K562 (cell line): Measurements from ENCODE around the gene SPATA45. TPM values are rescaled to one million over a fixed set of nuclear protein-coding genes. Genes with fewer than 3 reads are reported as not detected.

Source experiments
- ATAC-seq: fragments of 200-7000 bp; cut with Tn5 transposase; 3 replicates; pipeline ENCODE4 v1.9.1; 2020; ENCODE audit warnings: moderate library complexity
- BruUV-seq: library from RNA; stranded (reverse); fragments of 400-500 nt; replicated peaks from 2 replicates; lab custom pipeline; 2021; lab: Mats Ljungman, UMichigan
- CTCF ChIA-PET: fragments of 300-600 bp; formaldehyde crosslinking; extraction: SDS; loops from one replicate; lab custom pipeline; 2021; ENCODE audit warnings: low intra/inter-chr PET ratio; lab: Yijun Ruan, JAX
- POLR2A ChIA-PET: fragments of 300-600, 350-650 bp; sonication (Branson Sonifier 250); formaldehyde crosslinking; extraction: SDS; loops from one replicate; lab custom pipeline; 2021; ENCODE audit warnings: antibody characterized with exemption, inconsistent platforms; lab: Yijun Ruan, JAX
- DNase-seq, 4 experiments: peaks; one replicate each; pipeline versions ENCODE4 v3.0.0 to v3.0.0-alpha.2; 2011 to 2018; ENCODE audit warnings: low spot score in 3 of 4, mixed read lengths in 3 of 4; ENCODE audit errors: extremely low read depth in 1 of 4
- FAIRE-seq: peaks from 2 replicates; lab custom pipeline; 2011; peaks lifted over from hg19 to GRCh38; lab: Jason Lieb, UNC
- H2AFZ ChIP-seq: 2 replicates; pipeline ENCODE4 v1.6.0; 2011; ENCODE audit warnings: low read depth, low read length, control low read depth, inconsistent platforms
- H3K27ac ChIP-seq: fragments of 200-600 bp; 3 replicates; pipeline ENCODE4 v1.8.0; 2011; ENCODE audit warnings: low read depth, mild to moderate bottlenecking, control low read depth, inconsistent platforms, low read length, moderate library complexity, mixed read lengths; ENCODE audit errors: extremely low read depth
- H3K27me3 ChIP-seq, 2 experiments: fragments of 300-600 bp in 1 of 2; 2 replicates in 1 of 2; 3 replicates in 1 of 2; pipeline versions ENCODE4 v1.6.0 to v1.8.0; 2011; ENCODE audit warnings: inconsistent platforms in 2 of 2, low read length in 2 of 2, mild to moderate bottlenecking in 1 of 2, mixed read lengths in 1 of 2, moderate library complexity in 1 of 2; ENCODE audit not compliant: control insufficient read depth in 2 of 2, insufficient read depth in 2 of 2
- H3K36me3 ChIP-seq: fragments of 300-600 bp; 3 replicates; pipeline ENCODE4 v1.8.0; 2011; ENCODE audit warnings: mild to moderate bottlenecking, low read length, inconsistent platforms; ENCODE audit not compliant: control insufficient read depth, insufficient read depth
- H3K4me1 ChIP-seq, 2 experiments: fragments of 200-600 bp in 1 of 2; replicated peaks in 1 of 2; 2 replicates in 1 of 2; 3 replicates in 1 of 2; pipeline versions ENCODE4 v1.5.1 to v1.8.0; 2011; ENCODE audit warnings: inconsistent platforms in 2 of 2, low read length in 2 of 2, mild to moderate bottlenecking in 1 of 2, mixed read lengths in 1 of 2, moderate library complexity in 1 of 2; ENCODE audit not compliant: control insufficient read depth in 2 of 2, insufficient read depth in 2 of 2
- H3K4me2 ChIP-seq: 2 replicates; pipeline ENCODE4 v1.6.1; 2011; ENCODE audit warnings: low read length, control low read depth, inconsistent platforms, mixed read lengths; ENCODE audit not compliant: insufficient read depth
- H3K4me3 ChIP-seq: fragments of 200-600 bp; sonication (generic), shearing (Covaris generic); 2 replicates; pipeline ENCODE4 v1.5.1; 2016; ENCODE audit warnings: control low read depth, inconsistent platforms
- H3K79me2 ChIP-seq: fragments of 200-600 bp; 3 replicates; pipeline ENCODE4 v1.8.0; 2011; ENCODE audit warnings: low read length, inconsistent platforms; ENCODE audit not compliant: control insufficient read depth, insufficient read depth
- H3K9ac ChIP-seq, 2 experiments: 2 replicates each; pipeline versions ENCODE4 v1.6.0 to v1.6.1; 2011; ENCODE audit warnings: low read depth in 2 of 2, low read length in 2 of 2, control low read depth in 1 of 2, inconsistent platforms in 1 of 2, mild to moderate bottlenecking in 1 of 2, mixed read lengths in 1 of 2; ENCODE audit not compliant: insufficient read depth in 1 of 2
- H3K9me1 ChIP-seq: one replicate; pipeline ENCODE4 v1.6.0; 2011; ENCODE audit warnings: inconsistent platforms, mild to moderate bottlenecking, low read length, moderate library complexity; ENCODE audit not compliant: control insufficient read depth, insufficient read depth
- H3K9me3 ChIP-seq: replicated peaks from 2 replicates; pipeline ENCODE4 v1.5.1; 2011; ENCODE audit warnings: low read depth, low read length, inconsistent platforms; ENCODE audit not compliant: control insufficient read depth, insufficient read depth
- H4K20me1 ChIP-seq: replicated peaks from 2 replicates; pipeline ENCODE4 v1.6.1; 2011; ENCODE audit warnings: low read length, inconsistent platforms, mixed read lengths; ENCODE audit not compliant: control insufficient read depth, insufficient read depth
- BRF2 ChIP-seq: IDR thresholded peaks from 3 replicates; pipeline ENCODE4 v1.6.1; 2011; ENCODE audit warnings: borderline replicate concordance, mild to moderate bottlenecking; ENCODE audit not compliant: insufficient read length, insufficient read depth
- HES1 ChIP-seq: fragments of 450-650 bp; IDR thresholded peaks from 2 replicates; pipeline ENCODE4 v1.6.1; 2016; ENCODE audit warnings: low read depth, mild to moderate bottlenecking, moderate library complexity
- HEY1 ChIP-seq: fragments of 250-450 bp; sonication (Bioruptor Pico); IDR thresholded peaks from 2 replicates; pipeline ENCODE4 v1.5.0; 2020; ENCODE audit warnings: mild to moderate bottlenecking, moderate library complexity, borderline replicate concordance
- MLLT1 ChIP-seq, 2 experiments: fragments of 450-650 bp; IDR thresholded peaks; 2 replicates each; pipeline ENCODE4 v1.6.1; 2016
- POLR2AphosphoS5 ChIP-seq: IDR thresholded peaks from 2 replicates; pipeline ENCODE4 v1.6.1; 2011; ENCODE audit warnings: mild to moderate bottlenecking, low read depth, low read length, moderate library complexity; ENCODE audit not compliant: control insufficient read depth, insufficient read depth
- POLR2G ChIP-seq: fragments of 200-400 bp; formaldehyde crosslinking; IDR thresholded peaks from 2 replicates; pipeline ENCODE4 v1.6.1; 2017; ENCODE audit warnings: low read depth, mild to moderate bottlenecking, antibody characterized with exemption, low read length, moderate library complexity
- RERE ChIP-seq: sonication (generic); formaldehyde crosslinking; IDR thresholded peaks from 2 replicates; pipeline ENCODE4 v1.8.0; 2023; ENCODE audit warnings: missing genetic modification reagents, mild to moderate bottlenecking, borderline replicate concordance
- SNRNP70 ChIP-seq: fragments of 200-400 bp; formaldehyde crosslinking; optimal IDR thresholded peaks from 2 replicates; pipeline ENCODE3; 2017; ENCODE audit warnings: low read depth, low read length
- VEZF1 ChIP-seq: fragments of 200-800 bp; sonication (Bioruptor generic); IDR thresholded peaks from 2 replicates; pipeline ENCODE4 v1.6.1; 2017; ENCODE audit warnings: missing genetic modification characterization, missing compliant biosample characterization
- ZNF77 ChIP-seq: fragments of 250-450 bp; sonication (Bioruptor Pico); IDR thresholded peaks from 2 replicates; pipeline ENCODE4 v1.5.0; 2020
- WGBS: fragments of 100-300 bp; shearing (Covaris generic); methylation state at CpG from one replicate; pipeline ENCODE4 v1.1.6; 2016; ENCODE audit warnings: low coverage, mixed read lengths; ENCODE audit not compliant: insufficient coverage; ENCODE audit errors: missing lambda C conversion rate; 5-methylcytosine and 5-hydroxymethylcytosine counted together
- in situ Hi-C: fragments of 300-500 bp; cut with MboI; formaldehyde crosslinking; loops from 4 replicates; pipeline ENCODE4 v1.15.0; 2018; ENCODE audit warnings: inconsistent platforms, mixed read lengths
- intact Hi-C: fragments of 100-400 bp; cut with micrococcal nuclease; formaldehyde crosslinking; loops from 2 replicates; pipeline ENCODE4 v1.14.2; 2022
- polyA plus RNA-seq, 8 experiments: library from polyadenylated mRNA; depleted of rRNA in 4 of 8; stranded (reverse) in 5 of 8; unstranded in 3 of 8; fragments of >200 nt; fragmentation: Nextera tagmentation in 2 of 8; fragmentation: Illumina TruSeq in 1 of 8; extraction: Ambion mirVana in 2 of 8; extraction: Trizol in 1 of 8; gene quantifications; 2 replicates each; pipeline versions ENCODE4 v1.2.1 to v1.2.3, GENCODE V29; 2011 to 2014; ENCODE audit warnings: inconsistent platforms in 1 of 8, missing spikeins in 1 of 8
- total RNA-seq, 7 experiments: library from RNA; depleted of rRNA in 6 of 7; stranded (reverse); fragments of >200 nt in 6 of 7; fragmentation: Illumina TruSeq in 2 of 7; extraction: Trizol in 2 of 7; gene quantifications; 2 replicates each; pipeline versions ENCODE4 v1.2.1 to v1.2.3, GENCODE V29; 2011 to 2021; ENCODE audit warnings: low replicate concordance in 1 of 7

Gene SPATA45
- total and polyA plus RNA-seq, 9 of the 15 experiments (the other 6 are each of a cell fraction or from before 2014, with no cell fraction given): 0.18 TPM; not detected in 8

GRCh38 chr1:212847549-212847948 is at the start of gene SPATA45 (continued):
- TF ChIP-seq ZNF77: no peak

- Histone ChIP-seq H4K20me1 (no peaks in the 10 kb centered on the region), H3K36me3 (peaks cover 82% of the 10 kb centered on the region), H3K27ac (no peak overlapping the region), H2AFZ (no peak overlapping the region), H3K9ac (no peak overlapping the region), H3K4me3 (no peak overlapping the region), H3K79me2 (no peaks in the 10 kb centered on the region), H3K4me1 (no peaks in the 10 kb centered on the region), H3K9me1 (no peaks in the 10 kb centered on the region), H3K27me3 (no peaks in the 10 kb centered on the region), H3K9me3 (no peaks in the 10 kb centered on the region), H3K4me2 (no peak overlapping the region)
- no TSS peak for BruUV-seq
- ATAC-seq (no peak), DNase-seq (no peak), FAIRE-seq (no peak)
- ChIA-PET CTCF (no interaction called here), POLR2A (interaction anchor here (0.6 to 1.6 kb wide), 6 partner anchors 8 to 101 kb away, joined by 3 to 4 read pairs (median 3); partner anchors contain the start of gene NSL1)
- in situ Hi-C loops: no loop called here
- intact Hi-C loops: no loop called here
- WGBS: 100% methylated on average over 1 of the region's 1 CpG
- TF ChIP-seq RERE (CRISPR knock-in tag) (no peak), HES1 (no peak), POLR2G (no peak), VEZF1 (CRISPR knock-in tag) (no peak), BRF2 (no peak), SNRNP70 (no peak), MLLT1 (IDR thresholded peaks at IDR 0.05) (no peak), HEY1 (CRISPR knock-in tag) (no peak), POLR2AphosphoS5 (no peak)
Measured at GRCh38 chr1:212892108-212892507, 44.7 kb upstream of the SPATA45 start.
